Right lobe of liver (tissue), 6 donors: ENCODE measurements around the gene TRIM63. TPM values are rescaled to one million over a fixed set of nuclear protein-coding genes. Genes with fewer than 3 reads are reported as not detected.
A peak's percentile ranks its signal among the peaks of the same experiment; 100 is the strongest.

ENCODE experiments used
- ATAC-seq, 4 donors: fragments of 200-7000 bp; cut with Tn5 transposase; one replicate each; pipeline ENCODE4 v1.9.1; 2020; ENCODE audit warnings: mild to moderate bottlenecking in 4 of 4, moderate library complexity in 4 of 4
- DNase-seq, 3 donors: peaks; one replicate each; pipeline ENCODE4 v3.0.0-alpha.2; 2020
- H3K27ac ChIP-seq, 3 donors: fragments of 200-600 bp; one replicate each; pipeline ENCODE4 v1.8.0; 2022
- H3K27me3 ChIP-seq, 2 donors: fragments of 200-600 bp; one replicate each; pipeline ENCODE4 v1.8.0; 2022
- H3K36me3 ChIP-seq, 4 donors: fragments of 200-600 bp; sonication (generic) in 1 of 4; one replicate each; pipeline versions ENCODE4 v1.5.1 to v1.8.0; 2017 to 2022; ENCODE audit warnings: control low read depth in 1 of 4
- H3K4me1 ChIP-seq, 4 donors: fragments of 200-600 bp; sonication (generic) in 1 of 4; one replicate each; pipeline versions ENCODE4 v1.5.1 to v1.8.0; 2017 to 2022; ENCODE audit warnings: control low read depth in 1 of 4
- H3K4me3 ChIP-seq, 3 donors: fragments of 200-600 bp; one replicate each; pipeline ENCODE4 v1.8.0; 2022
- H3K9me3 ChIP-seq, 4 donors: fragments of 200-600 bp; sonication (generic) in 1 of 4; one replicate each; pipeline versions ENCODE4 v1.5.1 to v1.8.0; 2017 to 2022; ENCODE audit warnings: control low read depth in 1 of 4
- CTCF ChIP-seq, 4 donors: fragments of 200-600 bp in 3 of 4; fragments of 450-650 bp in 1 of 4; IDR thresholded peaks; one replicate each; pipeline versions ENCODE4 v1.5.1 to v1.8.0; 2016 to 2022; ENCODE audit warnings: antibody characterized with exemption in 4 of 4, mild to moderate bottlenecking in 2 of 4
- POLR2A ChIP-seq: fragments of 450-650 bp; IDR thresholded peaks from one replicate; pipeline ENCODE4 v1.6.1; 2017; ENCODE audit warnings: antibody characterized with exemption, mild to moderate bottlenecking
- WGBS: methylation state at CpG from one replicate; pipeline ENCODE4 v1.1.6; 2018; ENCODE audit warnings: low coverage, low lambda C conversion rate; ENCODE audit not compliant: insufficient coverage; ENCODE audit errors: missing lambda C conversion rate; 5-methylcytosine and 5-hydroxymethylcytosine counted together
- intact Hi-C, 2 donors: fragments of 100-400 bp; cut with DNase I; formaldehyde crosslinking; loops; one replicate each; pipeline versions ENCODE4 v1.11.2 to v1.14.1; 2022
- total RNA-seq, 6 experiments: library from RNA; depleted of rRNA in 2 of 6; stranded (reverse); fragments of >200 nt in 2 of 6; fragmentation: NEBNext Ultra II Directional in 3 of 6; extraction: Animal tissue kit (Norgen Biotek cat#: 25700) in 3 of 6; gene quantifications; one replicate each; pipeline versions ENCODE4 v1.1.0 to v1.2.4, GENCODE V29; 2016 to 2023
- donor health status: DM: no; HTN: yes; CAD: no.
- donor health status: DM: no; HTN: no; CAD: no.
- donor health status: DM: no; HTN: no; CAD: no.
- donor health status: DM: no; HTN: yes; CAD: no.
- donor health status: DM: no; HTN: yes; CAD: no.

Gene TRIM63
- total RNA-seq, 6 experiments from 2014 or later = 0.18 to 3.5 (median 0.49) TPM; not detected in 3

- 100% methylated on average over 1 of the region's 1 CpG for WGBS
- TF ChIP-seq CTCF (IDR thresholded peaks at IDR 0.05) (no peak), POLR2A (no peak)
- H3K36me3 ChIP-seq = no peaks in the 10 kb centered on the region
- H3K4me1 ChIP-seq = peaks cover 0 to 16% (median 8%) of the 10 kb centered on the region in 4 donors
- intact Hi-C loops = no loop called here
- ATAC-seq (no peak), DNase-seq (no peak)
- no peaks in the 10 kb centered on the region for H3K27me3 ChIP-seq
- no peak overlapping the region for H3K4me3 ChIP-seq
- no peak overlapping the region for H3K27ac ChIP-seq
- no peaks in the 10 kb centered on the region for H3K9me3 ChIP-seq
These were observed 10.1 kb upstream of the TRIM63 start for GRCh38 chr1:26077524-26077923.

- Histone ChIP-seq H3K4me3 (no peak overlapping the region), H3K27me3 (no peaks in the 10 kb centered on the region), H3K27ac (no peak overlapping the region), H3K9me3 (no peaks in the 10 kb centered on the region), H3K4me1 (peaks cover 0 to 21% (median 8%) of the 10 kb centered on the region in 4 donors), H3K36me3 (no peaks in the 10 kb centered on the region)
- peak; percentile 74 to 90 (median 79) for ATAC-seq
- 31% methylated on average over 2 of the region's 3 CpGs for WGBS
- TF ChIP-seq POLR2A = no peak
- TF ChIP-seq CTCF (IDR thresholded peaks at IDR 0.05) = no peak
- DNase-seq = peak; percentile 67 to 78 (median 73)
- intact Hi-C loops = no loop called here
These were observed 8.2 kb upstream of the TRIM63 start for GRCh38 chr1:26075421-26076144.

- no peak for TF ChIP-seq POLR2A
- no peak for TF ChIP-seq CTCF (IDR thresholded peaks at IDR 0.05)
- no peaks in the 10 kb centered on the region for H3K27me3 ChIP-seq
- peaks cover 0 to 17% (median 8%) of the 10 kb centered on the region in 4 donors for H3K4me1 ChIP-seq
- intact Hi-C loops = no loop called here
- no peaks in the 10 kb centered on the region for H3K9me3 ChIP-seq
- peak; percentile 88 to 90 (median 90) for DNase-seq
- H3K27ac ChIP-seq = no peak overlapping the region
- 0% methylated on average over 1 of the region's 6 CpGs for WGBS
- no peak overlapping the region for H3K4me3 ChIP-seq
- ATAC-seq = peak; percentile 87 to 95 (median 89)
- H3K36me3 ChIP-seq = no peaks in the 10 kb centered on the region
These were observed 4.9 kb upstream of the TRIM63 start for GRCh38 chr1:26072305-26072704.

DNA sequence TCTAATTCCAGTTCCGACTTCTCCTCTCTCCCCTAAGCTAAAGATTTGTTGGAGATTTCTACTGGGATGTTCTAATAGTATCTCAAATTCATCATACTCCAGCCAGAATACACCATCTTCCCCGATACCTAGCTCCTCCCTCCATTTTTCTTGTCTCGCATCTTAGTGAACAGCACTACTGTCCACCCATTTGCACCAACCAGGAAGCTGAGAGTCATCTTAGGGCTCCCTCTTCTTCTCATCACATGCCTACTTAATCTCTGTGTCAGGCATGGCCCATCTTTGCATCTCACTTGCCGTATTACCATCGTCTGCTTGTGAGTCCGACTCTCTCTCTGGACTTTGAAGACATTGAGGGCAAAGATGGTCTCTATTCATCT is 3.5 kb upstream of the TRIM63 start:
- intact Hi-C loops = no loop called here
- WGBS = 95% methylated on average over 6 of the region's 6 CpGs
- no peaks in the 10 kb centered on the region for H3K27me3 ChIP-seq

More for the DNA sequence above, 3.5 kb upstream of the TRIM63 start:
- Histone ChIP-seq H3K4me3 (no peak overlapping the region), H3K27ac (no peak overlapping the region), H3K9me3 (no peaks in the 10 kb centered on the region), H3K36me3 (no peaks in the 10 kb centered on the region), H3K4me1 (peaks cover 0 to 13% (median 6%) of the 10 kb centered on the region in 4 donors)
- ATAC-seq (no peak), DNase-seq (no peak)
- no peak for TF ChIP-seq CTCF (IDR thresholded peaks at IDR 0.05)
- TF ChIP-seq POLR2A = no peak
